RWPE2 (cell line): ENCODE data around the gene BMF.
A peak's percentile ranks its signal among the peaks of the same experiment; 100 is the strongest.

Experiments used
- ATAC-seq: fragments of 200-7000 bp; cut with Tn5 transposase; 3 replicates; pipeline ENCODE4 v1.9.1; 2021; ENCODE audit warnings: low read depth
- DNase-seq: peaks from one replicate; pipeline ENCODE4 v3.0.0-alpha.2; 2020; ENCODE audit warnings: low spot score
- H3K27ac ChIP-seq: fragments of 450-650 bp; 2 replicates; pipeline ENCODE4 v1.5.1; 2017; ENCODE audit warnings: mild to moderate bottlenecking; ENCODE audit not compliant: poor library complexity, severe bottlenecking
- H3K27me3 ChIP-seq: fragments of 250-450 bp; sonication (Bioruptor Pico); 2 replicates; pipeline ENCODE4 v1.5.1; 2021; ENCODE audit warnings: mild to moderate bottlenecking, moderate library complexity; ENCODE audit not compliant: insufficient read depth, poor library complexity, severe bottlenecking
- H3K36me3 ChIP-seq: fragments of 250-450 bp; sonication (Bioruptor Pico); 2 replicates; pipeline ENCODE4 v1.5.1; 2020; ENCODE audit warnings: low read depth, mild to moderate bottlenecking, moderate library complexity
- H3K4me1 ChIP-seq: fragments of 250-450 bp; sonication (Bioruptor Pico); 2 replicates; pipeline ENCODE4 v1.5.1; 2021; ENCODE audit warnings: mild to moderate bottlenecking, moderate library complexity; ENCODE audit not compliant: insufficient read depth, poor library complexity, severe bottlenecking
- H3K4me3 ChIP-seq: fragments of 250-450 bp; sonication (Bioruptor Pico); 2 replicates; pipeline ENCODE4 v1.5.1; 2021; ENCODE audit warnings: mild to moderate bottlenecking, moderate library complexity; ENCODE audit not compliant: severe bottlenecking
- H3K9me3 ChIP-seq: fragments of 250-450 bp; sonication (Bioruptor Pico); 2 replicates; pipeline ENCODE4 v1.5.1; 2021; ENCODE audit warnings: mild to moderate bottlenecking, moderate library complexity; ENCODE audit not compliant: severe bottlenecking
- TF ChIP-seq, protein P1 (sequence below): fragments of 450-650 bp; IDR thresholded peaks from one replicate; pipeline ENCODE4 v1.5.1; 2017; ENCODE audit warnings: mild to moderate bottlenecking, moderate library complexity; ENCODE audit not compliant: poor library complexity, severe bottlenecking

BMF gene

DNA sequence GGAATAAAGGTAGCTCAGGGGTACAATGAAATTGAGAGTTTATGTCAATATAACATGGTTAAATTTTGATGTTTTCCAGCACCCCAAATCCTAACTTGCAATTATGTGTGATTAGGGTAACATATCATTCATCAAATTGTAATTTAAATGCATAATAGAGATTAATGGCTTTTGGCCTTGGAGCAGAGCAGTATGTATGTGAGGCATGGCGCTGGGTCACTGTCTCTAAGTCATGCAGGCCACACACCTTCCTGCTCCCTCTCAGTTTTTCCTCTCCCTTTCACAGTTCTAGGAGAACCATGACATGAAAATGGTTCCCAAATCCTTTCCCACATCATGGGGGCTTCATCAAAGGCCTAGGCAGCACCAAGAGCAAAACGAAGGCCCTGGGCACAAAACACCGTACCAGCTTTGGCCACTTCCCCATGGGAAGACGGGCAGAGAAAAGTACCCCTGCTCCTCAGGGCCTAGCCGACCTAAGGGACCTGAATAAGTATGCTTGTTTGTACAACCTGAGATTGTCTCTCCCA lies 65.8 kb downstream of the BMF start:
- no peaks in the 10 kb centered on the region for H3K9me3 ChIP-seq
- no peak overlapping the region for H3K4me3 ChIP-seq
- TF ChIP-seq, protein P1, sequence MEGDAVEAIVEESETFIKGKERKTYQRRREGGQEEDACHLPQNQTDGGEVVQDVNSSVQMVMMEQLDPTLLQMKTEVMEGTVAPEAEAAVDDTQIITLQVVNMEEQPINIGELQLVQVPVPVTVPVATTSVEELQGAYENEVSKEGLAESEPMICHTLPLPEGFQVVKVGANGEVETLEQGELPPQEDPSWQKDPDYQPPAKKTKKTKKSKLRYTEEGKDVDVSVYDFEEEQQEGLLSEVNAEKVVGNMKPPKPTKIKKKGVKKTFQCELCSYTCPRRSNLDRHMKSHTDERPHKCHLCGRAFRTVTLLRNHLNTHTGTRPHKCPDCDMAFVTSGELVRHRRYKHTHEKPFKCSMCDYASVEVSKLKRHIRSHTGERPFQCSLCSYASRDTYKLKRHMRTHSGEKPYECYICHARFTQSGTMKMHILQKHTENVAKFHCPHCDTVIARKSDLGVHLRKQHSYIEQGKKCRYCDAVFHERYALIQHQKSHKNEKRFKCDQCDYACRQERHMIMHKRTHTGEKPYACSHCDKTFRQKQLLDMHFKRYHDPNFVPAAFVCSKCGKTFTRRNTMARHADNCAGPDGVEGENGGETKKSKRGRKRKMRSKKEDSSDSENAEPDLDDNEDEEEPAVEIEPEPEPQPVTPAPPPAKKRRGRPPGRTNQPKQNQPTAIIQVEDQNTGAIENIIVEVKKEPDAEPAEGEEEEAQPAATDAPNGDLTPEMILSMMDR: no peak
- no peak for ATAC-seq
- peaks cover 7% of the 10 kb centered on the region for H3K36me3 ChIP-seq
- no peaks in the 10 kb centered on the region for H3K27me3 ChIP-seq
- DNase-seq: no peak
- no peak overlapping the region for H3K27ac ChIP-seq
- H3K4me1 ChIP-seq: peaks cover 28% of the 10 kb centered on the region

- no peak for DNase-seq
- Histone ChIP-seq H3K4me1 (peaks cover 14% of the 10 kb centered on the region), H3K36me3 (peaks cover 25% of the 10 kb centered on the region), H3K4me3 (no peak overlapping the region), H3K27ac (no peak overlapping the region), H3K27me3 (no peaks in the 10 kb centered on the region), H3K9me3 (no peaks in the 10 kb centered on the region)
- TF ChIP-seq, protein P1: no peak
- no peak for ATAC-seq
Observed at GRCh38 chr15:40040770-40041169, 67.9 kb downstream of the BMF start.

GRCh38 chr15:40040293-40040635 lies 68.4 kb downstream of the BMF start:
- Histone ChIP-seq H3K4me3 (no peak overlapping the region), H3K4me1 (peaks cover 12% of the 10 kb centered on the region), H3K36me3 (peaks cover 30% of the 10 kb centered on the region), H3K27ac (no peak overlapping the region), H3K9me3 (no peaks in the 10 kb centered on the region), H3K27me3 (no peaks in the 10 kb centered on the region)
- no peak for DNase-seq
- TF ChIP-seq, protein P1: no peak
- no peak for ATAC-seq

GRCh38 chr15:40038638-40039543 lies 69.8 kb downstream of the BMF start, which contains the start of gene SRP14:
Gene SRP14, minus strand, starts transcription at chr15:40039181. Its CDS starts 65 bp downstream, at chr15:40039116.
- Histone ChIP-seq H3K36me3 (peaks cover 44% of the 10 kb centered on the region), H3K27ac (peak within 1 kb of the TSS; percentile 64), H3K4me1 (peaks cover 5% of the 10 kb centered on the region), H3K27me3 (no peaks in the 10 kb centered on the region), H3K4me3 (peak within 1 kb of the TSS; percentile 83), H3K9me3 (no peaks in the 10 kb centered on the region)
- ATAC-seq: peak; percentile 97
- TF ChIP-seq, protein P1: no peak
- DNase-seq: peak; percentile 93

DNA sequence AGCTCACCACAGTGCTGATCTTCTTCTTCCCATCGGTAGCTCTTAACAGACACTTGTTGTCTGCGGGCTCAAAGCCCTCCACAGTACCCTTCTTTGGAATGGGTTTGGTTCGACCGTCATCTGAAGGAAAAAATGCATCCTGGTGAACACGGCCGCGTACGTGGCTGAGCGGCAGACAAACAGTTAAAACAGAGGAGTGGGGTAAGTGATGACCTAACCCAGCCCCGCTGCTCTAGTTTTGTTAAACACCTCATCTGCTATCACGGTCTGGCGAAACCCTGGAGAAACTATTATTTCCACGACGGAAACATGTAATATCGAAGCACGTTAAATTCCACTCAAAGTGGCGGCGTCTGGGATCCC lies 70.4 kb downstream of the BMF start:
- DNase-seq (no peak), ATAC-seq (peak; percentile 4; the same call in 2 of the 3 replicates)

More for the DNA sequence above, 70.4 kb downstream of the BMF start:
- no peaks in the 10 kb centered on the region for H3K9me3 ChIP-seq
- peak overlapping the region; percentile 64 for H3K27ac ChIP-seq
- peak overlapping the region; percentile 83 for H3K4me3 ChIP-seq
- H3K27me3 ChIP-seq: no peaks in the 10 kb centered on the region
- TF ChIP-seq, protein P1: no peak
- H3K36me3 ChIP-seq: peaks cover 51% of the 10 kb centered on the region
- H3K4me1 ChIP-seq: peaks cover 5% of the 10 kb centered on the region
